Putamen (tissue), 1 donor: ENCODE measurements around the gene HERPUD1.
"Not testable (repeated sequence)": the region's sequence is repeated elsewhere in the genome, so short reads cannot be mapped to it uniquely, and the experiment has no call there.

Source experiments
- DNase-seq: peaks from one replicate; pipeline ENCODE4 v3.0.0-alpha.2; 2016; ENCODE audit warnings: low spot score

HERPUD1 gene

DNA sequence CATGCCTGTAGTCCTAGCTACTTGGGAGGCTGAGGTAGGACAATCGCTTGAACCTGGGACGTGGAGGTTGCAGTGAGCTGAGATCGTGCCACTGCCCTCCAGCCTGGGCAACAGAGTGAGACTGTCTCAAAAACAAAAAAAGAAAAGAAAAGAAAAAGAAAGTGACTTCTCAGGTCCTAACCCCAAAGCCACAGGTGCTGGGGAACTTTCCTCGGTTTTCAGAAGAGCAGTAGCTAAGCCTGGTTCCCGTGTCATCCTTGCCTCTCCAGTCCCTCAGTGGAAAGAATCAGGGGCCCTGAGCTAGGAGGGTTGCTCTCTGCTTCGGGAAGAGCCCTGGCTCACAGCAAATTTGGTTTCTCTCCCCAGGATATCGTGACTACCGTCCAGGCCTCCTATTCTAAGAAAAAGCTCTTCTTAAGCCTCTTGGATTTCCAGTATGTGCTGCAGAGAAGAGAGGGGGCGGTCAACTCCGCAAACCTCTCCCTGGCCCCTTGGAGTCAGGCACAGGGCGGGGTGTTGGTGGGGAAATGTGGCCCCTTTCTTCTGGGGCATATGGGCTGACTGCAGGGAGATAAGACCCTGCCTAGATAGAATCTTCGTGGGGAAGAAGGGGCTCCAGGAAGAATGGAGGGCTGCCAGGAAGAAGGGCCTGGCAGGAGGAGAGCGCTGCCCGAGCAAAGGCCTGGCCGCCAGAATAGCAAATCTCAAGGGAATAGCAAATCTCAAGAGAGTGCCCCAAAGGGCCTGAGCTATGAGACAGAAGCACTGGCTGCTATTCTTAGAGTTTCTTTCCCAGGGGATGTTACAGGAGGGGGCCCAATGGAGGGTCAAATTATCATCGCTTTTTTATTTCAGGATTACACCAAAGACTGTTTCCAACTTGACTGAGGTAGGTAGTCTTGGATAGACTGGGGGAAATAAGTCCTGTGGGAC is 49.1 kb downstream of the HERPUD1 start:
- DNase-seq, result no peak

DNA sequence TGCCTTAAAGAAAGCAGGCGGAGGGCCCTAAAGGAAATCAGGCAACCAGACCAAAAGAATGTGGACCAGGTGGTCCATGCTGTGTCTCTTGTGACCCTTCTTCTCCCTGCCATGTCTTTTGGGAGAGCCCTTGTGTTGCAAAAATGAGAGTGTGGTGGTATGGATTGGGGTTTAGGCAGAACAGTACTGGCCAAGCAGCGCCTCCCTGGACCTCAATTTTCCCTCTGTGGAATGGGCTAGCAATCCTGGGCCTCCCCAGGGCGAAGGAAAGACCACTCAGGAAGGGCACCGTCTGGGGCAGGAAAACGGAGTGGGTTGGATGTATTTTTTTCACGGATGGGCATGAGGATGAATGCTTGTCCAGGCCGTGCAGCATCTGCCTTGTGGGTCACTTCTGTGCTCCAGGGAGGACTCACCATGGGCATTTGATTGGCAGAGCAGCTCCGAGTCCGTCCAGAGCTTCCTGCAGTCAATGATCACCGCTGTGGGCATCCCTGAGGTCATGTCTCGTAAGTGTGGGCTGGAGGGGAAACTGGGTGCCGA is 49.9 kb downstream of the HERPUD1 start:
- no peak for DNase-seq

DNA sequence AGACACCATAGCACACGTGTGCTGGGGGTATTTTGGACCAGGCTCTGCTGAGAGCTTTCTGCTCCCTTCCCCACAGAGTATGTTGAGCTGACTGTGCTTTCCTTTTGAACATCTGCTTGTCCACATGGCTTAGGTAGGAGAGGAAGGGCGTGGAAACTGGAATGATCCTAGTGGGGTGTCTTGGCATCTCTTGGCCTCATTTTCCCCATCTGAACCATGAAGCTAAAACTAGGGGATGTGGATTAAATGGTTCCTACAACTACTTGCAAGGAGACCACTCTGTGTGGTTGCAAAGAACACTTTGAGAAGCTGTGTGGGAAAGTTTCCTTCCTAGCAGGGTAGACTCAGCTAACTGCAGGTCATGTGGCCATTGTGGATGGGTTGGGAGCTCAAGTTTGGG is 50.8 kb downstream of the HERPUD1 start:
- no peak for DNase-seq

DNA sequence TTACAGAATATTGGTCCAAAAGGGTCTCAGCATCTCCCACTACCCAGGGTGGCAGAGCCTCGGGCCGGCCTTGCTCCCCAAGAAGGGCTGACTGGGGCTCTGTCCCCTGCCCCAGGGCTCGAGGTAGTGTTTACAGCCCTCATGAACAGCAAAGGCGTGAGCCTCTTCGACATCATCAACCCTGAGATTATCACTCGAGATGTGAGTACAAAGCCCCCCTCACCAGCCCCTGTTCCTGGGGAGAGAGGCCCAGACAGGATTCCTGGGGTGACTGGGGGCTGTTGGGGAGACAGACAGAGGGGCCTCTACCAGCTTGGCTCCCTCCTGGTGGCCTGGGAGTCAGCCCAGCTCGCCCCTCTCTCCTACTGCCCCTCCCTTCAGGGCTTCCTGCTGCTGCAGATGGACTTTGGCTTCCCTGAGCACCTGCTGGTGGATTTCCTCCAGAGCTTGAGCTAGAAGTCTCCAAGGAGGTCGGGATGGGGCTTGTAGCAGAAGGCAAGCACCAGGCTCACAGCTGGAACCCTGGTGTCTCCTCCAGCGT is 51.3 kb downstream of the HERPUD1 start:
- DNase-seq, result no peak

DNA sequence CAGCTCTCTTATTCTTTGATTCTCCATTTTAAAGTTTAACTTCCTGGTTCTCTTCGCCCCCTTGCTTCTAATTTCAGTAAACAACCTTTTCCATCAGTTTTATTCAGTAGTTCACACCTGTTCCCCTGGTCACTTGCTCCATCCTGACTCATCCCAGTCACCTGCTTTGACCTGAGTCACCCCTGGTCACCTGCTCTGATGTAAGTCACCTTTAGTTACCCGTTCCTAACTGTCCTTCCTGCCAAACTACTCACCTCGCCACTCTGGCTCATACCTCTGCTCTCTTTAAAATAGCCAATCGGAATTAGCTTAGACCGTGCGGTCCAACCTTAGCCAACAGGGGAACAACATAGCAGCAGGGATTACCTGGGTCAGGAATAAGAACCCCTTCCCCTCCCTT is 52.7 kb downstream of the HERPUD1 start:
- no peak for DNase-seq

DNA sequence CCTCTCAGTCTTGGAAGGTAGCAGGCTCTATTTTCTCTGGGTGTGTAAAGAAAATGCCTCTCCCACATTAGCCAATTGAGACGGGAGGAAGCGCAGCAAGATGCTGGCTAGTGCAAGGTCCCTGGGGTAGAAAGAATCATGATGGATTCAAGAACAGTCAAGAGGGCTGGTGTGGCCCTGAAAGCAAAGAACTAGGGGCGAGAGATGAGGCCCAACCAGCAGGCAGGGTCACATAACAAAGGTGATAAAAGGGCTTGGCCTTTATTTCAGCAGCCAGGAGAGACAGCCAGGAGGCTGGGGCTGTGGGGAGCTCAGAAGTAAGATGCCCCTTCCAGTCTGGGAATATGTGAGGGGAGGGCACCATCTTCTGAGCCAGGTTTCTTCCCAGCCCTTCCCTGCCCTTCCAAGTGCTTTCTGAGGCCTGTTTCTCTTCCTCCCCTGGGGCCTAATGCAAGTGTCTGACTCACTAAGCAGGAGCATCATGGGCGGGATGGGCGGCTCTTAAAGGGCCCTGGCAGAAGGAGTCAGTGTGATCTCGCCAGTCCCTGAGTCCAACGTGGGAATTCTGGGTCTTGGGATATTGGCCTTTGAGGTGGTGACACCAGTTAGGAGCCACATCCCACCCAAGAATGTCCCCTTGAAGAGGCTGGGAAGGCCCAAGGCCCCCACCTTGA is 53.5 kb downstream of the HERPUD1 start:
- DNase-seq, result no peak

DNA sequence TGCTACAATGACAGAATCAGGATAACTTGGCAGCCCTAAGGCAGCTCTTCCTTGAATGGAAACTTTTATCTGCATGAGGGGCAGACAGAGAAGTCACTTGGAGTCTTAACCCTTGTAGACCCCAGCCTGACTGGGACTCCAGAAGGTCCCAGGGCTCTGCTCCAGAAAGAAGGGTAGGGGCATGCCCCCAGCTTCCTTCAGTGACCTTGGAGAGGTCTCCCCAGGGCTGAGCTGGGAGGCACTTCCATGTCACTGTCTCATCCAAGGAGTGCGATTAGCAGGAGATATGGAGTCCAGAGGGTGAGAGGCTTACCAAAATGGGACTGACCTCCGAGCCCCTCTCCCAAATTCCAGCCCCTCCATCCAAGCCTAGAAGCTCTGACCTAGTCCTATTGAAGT is 54.0 kb downstream of the HERPUD1 start:
- no peak for DNase-seq

DNA sequence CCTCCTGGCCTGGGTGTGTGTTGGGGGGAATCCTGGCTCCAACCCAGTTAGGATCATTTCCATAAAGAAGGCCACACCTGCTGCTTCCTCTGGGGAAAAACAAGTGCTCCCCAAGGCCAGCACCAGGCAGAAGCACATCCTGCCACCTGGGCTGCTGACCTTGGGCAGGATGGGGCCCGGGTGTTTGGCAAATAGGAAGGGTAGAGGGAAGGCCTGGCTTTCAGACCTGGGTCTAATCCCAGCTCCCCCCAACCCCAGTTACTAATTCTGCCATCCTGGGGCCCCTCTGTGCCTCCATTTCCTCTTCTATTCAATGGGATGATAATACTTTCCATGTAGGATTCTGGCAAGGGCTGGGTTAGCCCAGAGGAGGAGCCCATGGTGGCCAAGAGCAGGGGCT is 54.4 kb downstream of the HERPUD1 start:
- DNase-seq, result no peak

DNA sequence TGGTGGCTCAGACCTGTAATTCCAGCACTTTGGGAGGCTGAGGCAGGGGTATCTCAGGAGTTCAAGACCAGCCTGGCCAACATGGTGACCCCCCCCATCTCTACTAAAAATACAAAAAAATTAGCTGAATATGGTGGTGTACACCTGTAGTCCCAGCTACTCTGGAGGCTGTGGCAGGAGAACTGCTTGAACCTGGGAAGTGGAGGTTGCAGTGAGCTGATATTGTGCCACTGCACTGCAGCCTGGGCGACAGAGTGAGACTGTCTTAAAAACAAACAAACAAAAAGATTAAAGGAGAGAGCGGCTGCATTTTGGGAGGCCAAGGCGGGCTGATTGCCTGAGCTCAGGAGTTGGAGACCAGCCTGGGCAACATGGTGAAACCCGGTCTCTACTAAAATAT is 55.0 kb downstream of the HERPUD1 start:
- not testable (repeated sequence) for DNase-seq

DNA sequence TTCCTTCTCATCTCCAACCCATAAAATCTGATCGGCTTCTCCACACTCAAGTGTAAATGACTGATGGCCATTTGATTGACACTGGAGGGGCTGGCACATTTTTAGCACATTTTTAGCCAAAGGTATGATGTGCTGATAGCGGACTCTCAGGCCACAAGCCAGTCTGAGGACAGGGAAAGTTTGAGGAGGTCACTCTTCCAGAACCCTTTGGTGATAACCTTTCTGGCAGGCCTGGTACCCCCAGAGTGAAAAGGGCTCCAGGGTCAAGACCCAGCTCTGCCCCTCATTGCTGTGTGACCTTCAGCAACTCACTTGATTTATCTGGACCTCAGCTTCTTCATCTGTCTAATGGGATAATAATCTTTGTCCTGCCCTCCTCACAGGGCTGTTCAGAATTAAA is 55.8 kb downstream of the HERPUD1 start:
- no peak for DNase-seq

DNA sequence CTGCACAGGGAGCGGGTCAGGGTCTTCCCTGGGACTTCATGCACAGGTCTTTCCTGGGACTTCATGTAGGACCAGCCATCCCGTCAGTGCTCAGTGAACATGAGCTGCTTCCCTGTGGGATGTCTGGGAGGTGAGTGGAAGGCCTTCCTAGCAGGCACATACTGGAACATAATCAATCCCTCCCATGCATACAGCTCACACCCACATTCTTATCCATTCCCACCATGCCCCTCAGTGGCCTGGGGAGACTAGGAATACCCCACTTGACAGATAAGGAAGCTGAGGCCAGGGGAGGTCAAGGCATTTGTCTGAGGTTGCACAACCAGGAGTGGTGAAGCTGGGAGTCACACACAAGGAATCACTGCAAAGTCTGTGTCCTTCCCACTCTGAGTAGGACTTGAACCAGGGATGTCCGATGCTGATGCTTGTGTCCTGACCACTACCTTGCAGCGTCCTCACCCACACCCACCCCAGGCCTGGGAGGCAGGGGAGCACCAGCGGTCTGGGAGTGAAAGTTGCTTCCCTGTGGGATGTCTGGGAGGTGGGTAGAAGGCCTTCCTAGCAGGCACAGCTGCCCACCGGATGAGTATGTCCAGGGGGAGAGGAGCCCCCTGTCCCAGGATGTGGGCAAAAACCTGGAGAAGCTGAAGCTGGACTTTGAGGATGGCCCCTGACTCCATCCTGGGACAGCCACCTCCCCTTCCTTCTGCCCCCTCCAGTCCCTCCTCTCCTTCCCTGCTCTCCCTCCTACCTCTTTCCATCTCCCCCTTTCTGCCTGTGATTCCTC is 56.4 kb downstream of the HERPUD1 start:
- no peak for DNase-seq

DNA sequence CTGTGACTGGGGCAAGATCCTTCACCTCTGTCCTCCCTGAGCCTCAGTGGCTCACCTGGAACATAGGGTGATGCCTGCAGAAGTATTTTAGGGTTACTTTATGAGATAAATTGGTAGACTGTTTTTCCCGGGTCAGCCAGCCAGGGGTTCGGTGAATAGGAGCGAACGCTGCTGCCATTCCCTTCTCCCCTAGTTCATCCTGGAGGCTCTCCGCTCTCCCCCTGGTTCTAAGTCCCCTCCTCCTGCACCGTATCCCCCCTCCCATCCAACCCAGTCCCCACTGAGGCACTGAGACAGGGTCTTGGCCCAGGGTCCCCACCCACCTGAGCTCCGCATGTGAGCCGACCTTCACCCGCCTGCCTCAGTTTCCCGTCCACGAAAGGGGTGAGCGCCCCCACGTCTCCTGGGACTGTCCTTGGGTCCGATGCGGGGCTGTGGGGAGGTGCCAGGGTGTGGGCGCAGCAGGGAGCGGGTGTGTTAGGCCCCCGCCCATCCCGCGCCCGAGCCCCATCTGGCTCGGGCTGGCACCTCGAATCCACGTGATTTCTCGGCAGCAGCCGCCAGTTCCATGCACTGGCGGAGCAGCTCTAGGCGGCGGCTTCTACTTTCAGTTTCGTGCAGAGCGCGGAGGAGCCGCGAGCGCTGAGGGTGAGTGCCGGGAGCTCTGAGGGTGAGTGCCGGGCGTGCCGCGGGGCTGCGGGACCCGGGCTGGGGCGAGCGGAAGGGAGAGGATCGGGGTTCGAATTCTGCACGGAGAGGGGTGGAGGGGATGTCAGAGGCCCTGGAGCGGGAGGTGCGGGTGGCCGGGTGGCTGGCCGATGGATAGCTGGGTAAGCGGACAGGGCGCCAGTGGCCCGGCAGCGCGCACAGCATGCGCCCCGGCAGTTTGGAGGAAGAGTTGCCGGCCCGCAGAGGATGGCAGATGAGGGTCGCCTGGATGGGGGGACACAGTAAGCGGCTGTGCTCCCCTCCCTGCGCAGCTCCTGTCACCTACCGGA is 57.3 kb downstream of the HERPUD1 start, which contains the start of gene NLRC5:
TSS of gene NLRC5 (plus strand) at position 610 of the 998 bp plus-strand sequence. CDS start 31,156 bp downstream, outside the sequence.
- DNase-seq, result peak; percentile 68

DNA sequence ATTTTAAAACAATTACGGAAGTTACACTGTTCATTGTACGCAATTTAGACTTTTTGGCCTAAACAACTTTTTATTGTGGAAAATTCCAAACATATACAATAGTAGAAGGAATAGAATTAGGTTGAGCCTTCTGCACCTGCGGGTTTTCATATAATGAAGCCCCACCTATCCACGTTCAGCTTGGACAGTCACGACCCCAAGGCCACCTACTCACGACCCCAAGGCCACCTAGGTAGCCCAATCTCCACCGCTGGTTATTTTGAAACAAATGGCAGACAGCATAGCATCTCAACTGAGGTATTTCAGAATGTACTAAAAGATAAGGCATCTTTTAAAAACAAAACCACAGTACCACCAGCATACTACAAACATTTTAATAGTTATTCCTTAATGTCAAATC is 58.0 kb downstream of the HERPUD1 start:
- no peak for DNase-seq

DNA sequence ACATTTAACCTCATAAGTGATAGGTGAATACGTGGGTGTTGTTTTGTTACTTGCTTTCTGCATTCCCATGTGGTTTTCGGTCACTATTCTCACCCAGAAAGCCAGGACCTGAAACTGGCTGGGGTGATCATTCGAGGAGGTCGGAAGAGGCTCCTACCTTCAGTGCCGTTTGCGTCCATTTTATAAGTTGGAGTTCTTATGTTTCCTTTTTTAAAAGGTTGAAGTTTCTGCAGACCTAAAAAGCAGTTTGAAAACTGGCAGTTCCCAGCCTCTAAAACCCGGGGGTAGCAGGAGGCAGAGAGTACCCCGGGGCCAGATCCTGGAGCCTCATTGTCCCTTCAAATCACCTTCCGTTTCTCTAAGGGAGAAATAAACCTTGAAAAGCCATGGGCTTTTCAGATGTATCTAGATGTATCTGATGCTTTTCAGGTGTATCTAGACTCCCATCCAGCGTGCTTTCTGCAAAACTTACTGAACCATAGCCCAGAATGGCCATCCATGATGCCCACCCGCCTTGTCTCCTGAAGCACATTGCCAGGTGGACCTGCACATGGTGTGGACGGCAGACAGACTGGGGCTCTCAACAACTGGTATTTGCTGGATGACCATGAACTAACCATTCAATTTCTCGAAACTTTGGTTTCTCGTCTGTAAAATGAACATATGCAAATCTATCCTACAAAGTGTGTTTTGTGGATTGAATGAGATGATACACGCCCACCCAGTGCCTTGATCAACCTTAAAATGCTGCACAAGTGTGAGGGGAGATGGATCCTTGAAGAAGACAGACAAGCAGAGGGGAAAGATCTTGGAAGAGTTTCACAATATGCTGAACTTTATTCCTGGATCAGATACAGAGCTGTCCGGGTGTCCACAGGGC is 58.7 kb downstream of the HERPUD1 start:
- no peak for DNase-seq

DNA sequence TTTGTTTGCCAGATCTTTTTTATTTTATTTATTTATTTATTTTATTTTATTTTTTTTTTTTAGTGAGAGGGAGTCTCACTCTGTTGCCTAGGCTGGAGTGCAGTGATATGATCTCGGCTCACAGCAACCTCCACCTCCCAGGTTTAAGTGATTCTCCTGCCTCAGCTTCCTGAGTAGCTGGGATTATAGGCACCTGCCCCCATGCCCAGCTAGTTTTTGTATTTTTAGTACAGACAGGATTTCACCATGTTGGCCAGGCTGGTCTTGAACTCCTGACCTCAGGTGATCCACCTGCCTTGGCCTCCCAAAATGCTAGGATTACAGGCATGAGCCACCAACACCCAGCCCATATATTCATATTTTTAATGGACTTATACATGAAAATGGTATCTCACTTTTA is 60.5 kb downstream of the HERPUD1 start:
- DNase-seq, result not testable (repeated sequence)

DNA sequence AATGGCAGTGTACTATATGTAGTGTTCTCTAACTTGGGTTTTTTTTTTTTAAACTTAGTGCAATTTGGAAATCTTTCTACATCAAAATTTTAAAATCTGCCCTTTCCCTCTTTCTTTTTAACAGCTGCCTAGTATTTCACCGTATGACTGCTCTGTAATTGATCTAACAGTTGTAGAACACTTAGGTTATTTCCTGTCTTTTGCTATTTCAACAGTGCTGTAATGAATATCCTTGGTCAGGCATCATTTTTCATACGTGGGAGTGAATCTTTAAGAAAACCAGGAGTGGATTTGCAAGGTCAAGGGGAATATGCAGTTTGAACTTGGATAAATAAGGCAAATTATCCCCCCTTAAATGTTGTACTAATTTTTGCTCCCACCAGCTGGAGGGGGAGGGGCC is 61.3 kb downstream of the HERPUD1 start:
- no peak for DNase-seq

DNA sequence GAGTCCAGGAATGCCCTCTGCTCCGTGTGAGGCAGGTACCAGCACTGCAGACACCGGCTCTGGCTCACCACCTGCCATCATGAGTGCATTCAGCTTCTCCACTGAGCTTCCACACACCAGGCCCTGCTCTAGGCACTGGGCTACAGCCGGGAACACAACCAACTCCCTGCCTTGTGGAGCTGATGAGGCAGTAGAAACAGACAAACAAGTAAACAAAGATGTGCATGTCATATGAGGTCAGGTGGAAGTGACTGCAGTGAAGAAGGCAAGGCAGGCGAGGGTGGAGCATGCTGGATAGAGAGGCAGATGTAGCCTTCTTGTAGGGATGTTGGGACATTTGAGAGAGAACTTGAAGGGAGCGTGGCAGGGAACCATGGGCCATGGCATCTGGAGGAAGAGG is 62.4 kb downstream of the HERPUD1 start:
- no peak for DNase-seq
